HAP-1 (cell line): ENCODE measurements around the gene JAK1.

Experiments
- DNase-seq, 2 experiments: peaks; one replicate each; pipeline ENCODE4 v3.0.0-alpha.2; 2016 to 2020; ENCODE audit warnings: low spot score in 2 of 2
- H3K27me3 ChIP-seq: fragments of 250-450 bp; sonication (Bioruptor Pico); 2 replicates; pipeline ENCODE4 v1.5.1; 2020; ENCODE audit warnings: low read depth, mild to moderate bottlenecking, moderate library complexity
- H3K36me3 ChIP-seq: fragments of 250-450 bp; sonication (Bioruptor Pico); replicated peaks from 2 replicates; pipeline ENCODE4 v1.5.1; 2020; ENCODE audit warnings: mild to moderate bottlenecking
- H3K4me1 ChIP-seq: fragments of 250-450 bp; sonication (Bioruptor Pico); 2 replicates; pipeline ENCODE4 v1.5.1; 2020; ENCODE audit warnings: mild to moderate bottlenecking
- H3K4me3 ChIP-seq: fragments of 250-450 bp; sonication (Bioruptor Pico); 2 replicates; pipeline ENCODE4 v1.5.1; 2020; ENCODE audit warnings: mild to moderate bottlenecking, moderate library complexity
- H3K9me3 ChIP-seq: fragments of 250-450 bp; sonication (Bioruptor Pico); 2 replicates; pipeline ENCODE4 v1.5.1; 2020; ENCODE audit warnings: mild to moderate bottlenecking, moderate library complexity
- in situ Hi-C: fragments of 300-500 bp; cut with MboI; formaldehyde crosslinking; loops from 3 replicates; pipeline ENCODE4 v1.14.3; 2020; ENCODE audit warnings: low sequenced_read_pairs, inconsistent platforms, mixed read lengths

The JAK1 gene

GRCh38 chr1:64861611-64862010 lies 104.7 kb downstream of the JAK1 start:
- Histone ChIP-seq H3K4me3 (no peak overlapping the region), H3K36me3 (peaks cover 4% of the 10 kb centered on the region), H3K27me3 (no peaks in the 10 kb centered on the region), H3K4me1 (no peaks in the 10 kb centered on the region), H3K9me3 (no peaks in the 10 kb centered on the region)
- in situ Hi-C loops, result no loop called here
- DNase-seq, result no peak

GRCh38 chr1:64857347-64857746 lies 109.0 kb downstream of the JAK1 start:
- no peaks in the 10 kb centered on the region for H3K4me1 ChIP-seq
- H3K4me3 ChIP-seq, result no peak overlapping the region
- H3K27me3 ChIP-seq, result no peaks in the 10 kb centered on the region
- H3K36me3 ChIP-seq, result no peaks in the 10 kb centered on the region; the same call in 1 of the 2 replicates
- in situ Hi-C loops, result no loop called here
- no peak for DNase-seq
- no peaks in the 10 kb centered on the region for H3K9me3 ChIP-seq

GRCh38 chr1:64856553-64856952 lies 109.8 kb downstream of the JAK1 start:
- no peak for DNase-seq
- no peaks in the 10 kb centered on the region for H3K9me3 ChIP-seq
- in situ Hi-C loops, result no loop called here
- H3K4me3 ChIP-seq, result no peak overlapping the region
- no peaks in the 10 kb centered on the region for H3K27me3 ChIP-seq
- H3K36me3 ChIP-seq, result no peaks in the 10 kb centered on the region; the same call in 1 of the 2 replicates
- H3K4me1 ChIP-seq, result no peaks in the 10 kb centered on the region

DNA sequence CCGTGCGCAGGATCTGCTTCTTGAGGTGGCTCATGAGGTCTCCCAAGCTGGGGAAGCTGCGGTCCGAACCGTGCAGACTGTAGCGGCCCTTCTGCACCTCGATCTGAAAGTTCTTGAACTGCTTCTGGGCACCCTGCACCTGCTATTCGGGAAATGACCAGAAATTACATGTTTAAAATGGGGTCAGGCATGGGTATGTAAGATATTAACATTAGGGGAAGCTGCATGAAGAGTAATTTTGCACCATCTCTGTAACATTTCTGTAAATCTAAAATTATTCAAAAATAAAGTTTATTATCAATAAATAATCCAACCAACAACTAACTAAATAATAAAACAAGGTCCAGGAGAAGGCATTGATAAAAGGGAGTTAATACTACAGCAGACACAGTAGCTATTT lies 110.8 kb downstream of the JAK1 start:
- Histone ChIP-seq H3K4me3 (no peak overlapping the region), H3K9me3 (no peaks in the 10 kb centered on the region), H3K4me1 (no peaks in the 10 kb centered on the region), H3K27me3 (no peaks in the 10 kb centered on the region), H3K36me3 (no peaks in the 10 kb centered on the region; the same call in 1 of the 2 replicates)
- DNase-seq, result no peak
- in situ Hi-C loops, result no loop called here

DNA sequence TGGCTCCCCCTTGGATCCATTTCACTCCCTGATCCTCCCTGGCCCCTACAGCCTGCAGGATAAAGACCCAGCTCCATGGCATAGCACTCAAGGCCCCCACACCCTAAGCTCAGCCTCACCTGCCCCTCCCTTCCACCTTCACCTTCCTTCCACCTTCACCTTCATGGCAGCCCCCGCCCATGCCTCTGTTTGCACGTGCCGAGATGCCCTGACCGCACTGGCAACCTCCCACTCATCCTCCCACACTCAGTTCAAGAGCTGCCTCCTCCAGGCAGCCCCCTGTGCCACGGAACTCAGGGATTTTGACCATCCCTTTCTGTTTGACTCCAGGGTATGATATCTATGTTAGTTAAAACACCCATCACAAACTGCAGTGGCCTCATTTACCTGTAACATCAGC lies 111.7 kb downstream of the JAK1 start:
- no peak overlapping the region for H3K4me3 ChIP-seq
- no peaks in the 10 kb centered on the region for H3K9me3 ChIP-seq
- no peaks in the 10 kb centered on the region; the same call in 1 of the 2 replicates for H3K36me3 ChIP-seq
- in situ Hi-C loops, result no loop called here
- no peak for DNase-seq
- H3K4me1 ChIP-seq, result no peaks in the 10 kb centered on the region
- H3K27me3 ChIP-seq, result no peaks in the 10 kb centered on the region

- DNase-seq, result no peak
- in situ Hi-C loops, result no loop called here
- no peaks in the 10 kb centered on the region for H3K36me3 ChIP-seq
Observed at GRCh38 chr1:64851664-64852063, 114.7 kb downstream of the JAK1 start.

GRCh38 chr1:64850846-64851245 lies 115.5 kb downstream of the JAK1 start:
- DNase-seq, result no peak
- in situ Hi-C loops, result no loop called here
- H3K4me3 ChIP-seq, result no peak overlapping the region
- H3K36me3 ChIP-seq, result no peaks in the 10 kb centered on the region
- H3K27me3 ChIP-seq, result no peaks in the 10 kb centered on the region
- H3K9me3 ChIP-seq, result no peaks in the 10 kb centered on the region
- H3K4me1 ChIP-seq, result no peaks in the 10 kb centered on the region

More at GRCh38 chr1:64851664-64852063, 114.7 kb downstream of the JAK1 start:
- no peaks in the 10 kb centered on the region for H3K27me3 ChIP-seq
- no peak overlapping the region for H3K4me3 ChIP-seq
- no peaks in the 10 kb centered on the region for H3K4me1 ChIP-seq
- H3K9me3 ChIP-seq, result no peaks in the 10 kb centered on the region

GRCh38 chr1:64849942-64850341 lies 116.4 kb downstream of the JAK1 start:
- Histone ChIP-seq H3K9me3 (no peaks in the 10 kb centered on the region), H3K4me3 (no peak overlapping the region), H3K36me3 (no peaks in the 10 kb centered on the region), H3K4me1 (no peaks in the 10 kb centered on the region), H3K27me3 (no peaks in the 10 kb centered on the region)
- in situ Hi-C loops, result no loop called here
- DNase-seq, result no peak

DNA sequence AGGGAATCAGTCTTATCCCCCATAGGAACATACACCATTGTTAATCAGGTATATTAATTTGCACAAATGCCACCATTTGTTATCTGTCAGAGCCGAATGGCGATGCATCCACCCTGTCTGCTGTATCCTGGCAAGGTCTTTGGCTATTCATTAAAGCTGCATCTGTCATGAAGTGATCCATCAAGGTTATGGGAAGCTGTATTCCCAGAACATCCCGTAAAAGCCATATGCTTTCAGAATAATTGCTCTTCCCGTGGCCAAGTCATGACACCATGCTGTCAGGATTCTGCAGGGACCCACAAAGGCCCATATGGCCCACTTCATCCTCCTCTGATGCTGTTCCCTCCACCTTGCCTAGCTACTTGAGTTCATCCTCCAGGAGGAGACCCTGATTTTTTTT lies 117.5 kb downstream of the JAK1 start:
- H3K9me3 ChIP-seq, result no peaks in the 10 kb centered on the region
- H3K36me3 ChIP-seq, result no peaks in the 10 kb centered on the region
- no peaks in the 10 kb centered on the region for H3K4me1 ChIP-seq
- no peaks in the 10 kb centered on the region for H3K27me3 ChIP-seq
- in situ Hi-C loops, result no loop called here
- H3K4me3 ChIP-seq, result no peak overlapping the region
- no peak for DNase-seq

- Histone ChIP-seq H3K27me3 (no peaks in the 10 kb centered on the region), H3K36me3 (no peaks in the 10 kb centered on the region), H3K4me1 (no peaks in the 10 kb centered on the region), H3K4me3 (no peak overlapping the region), H3K9me3 (no peaks in the 10 kb centered on the region)
- in situ Hi-C loops, result no loop called here
- no peak for DNase-seq
Observed at GRCh38 chr1:64848136-64848535, 118.2 kb downstream of the JAK1 start.

DNA sequence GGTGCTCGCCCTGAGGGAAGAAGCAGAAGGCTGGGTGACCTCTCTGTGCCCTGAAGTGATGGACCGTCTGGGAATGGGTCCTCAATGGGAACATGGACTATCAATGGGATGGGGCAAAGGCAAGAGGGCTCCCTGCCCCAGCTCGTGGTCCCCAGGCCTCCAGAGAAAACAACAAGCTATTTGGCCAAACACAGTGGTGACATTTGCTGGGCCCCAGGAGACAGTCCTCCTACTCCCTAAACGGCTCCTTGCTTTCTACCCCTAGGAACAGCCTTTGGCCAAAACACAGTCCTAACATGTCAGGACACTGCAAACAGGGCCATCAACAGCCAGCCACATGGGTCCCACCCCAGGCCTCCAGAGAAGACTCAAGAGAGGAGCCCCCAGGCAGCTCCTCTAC lies 118.7 kb downstream of the JAK1 start:
- no peak for DNase-seq
- Histone ChIP-seq H3K4me1 (no peaks in the 10 kb centered on the region), H3K27me3 (no peaks in the 10 kb centered on the region), H3K9me3 (no peaks in the 10 kb centered on the region), H3K36me3 (no peaks in the 10 kb centered on the region), H3K4me3 (no peak overlapping the region)
- in situ Hi-C loops, result no loop called here

- no peak overlapping the region for H3K4me3 ChIP-seq
- no peaks in the 10 kb centered on the region for H3K4me1 ChIP-seq
- no peak for DNase-seq
- H3K36me3 ChIP-seq, result no peaks in the 10 kb centered on the region
- H3K9me3 ChIP-seq, result no peaks in the 10 kb centered on the region
- no peaks in the 10 kb centered on the region for H3K27me3 ChIP-seq
- in situ Hi-C loops, result no loop called here
Observed at GRCh38 chr1:64846573-64847430, 119.5 kb downstream of the JAK1 start.

DNA sequence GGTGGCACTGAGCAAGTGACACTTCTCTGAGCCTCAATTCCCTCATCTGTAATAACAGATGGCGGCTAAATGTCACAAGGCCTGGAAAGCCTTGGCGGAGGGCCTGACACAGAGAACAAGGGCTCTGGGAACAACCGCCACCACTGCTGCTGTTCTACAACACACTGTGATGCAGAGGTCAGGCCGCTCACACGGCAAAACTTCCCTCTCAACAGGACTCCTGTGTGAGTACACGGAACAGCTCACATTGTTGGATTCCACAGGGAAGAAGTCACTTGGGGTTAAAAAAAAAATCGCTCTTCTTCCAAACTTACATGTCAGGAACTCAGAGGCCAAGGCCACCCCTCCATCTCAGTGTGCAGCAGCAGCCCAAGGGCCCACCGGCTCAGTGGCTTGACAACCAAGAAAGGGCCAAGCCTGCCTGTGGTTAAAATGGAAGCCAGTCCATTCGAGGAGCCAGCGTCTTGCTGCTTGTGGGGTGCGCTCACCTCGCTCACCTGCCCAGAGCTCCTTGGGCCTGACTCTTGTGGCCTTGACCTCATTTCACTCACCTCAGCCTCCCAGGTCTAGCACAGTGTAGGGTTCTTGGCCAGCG lies 120.4 kb downstream of the JAK1 start:
- no peak for DNase-seq
- in situ Hi-C loops, result no loop called here
- Histone ChIP-seq H3K36me3 (no peaks in the 10 kb centered on the region), H3K4me3 (no peak overlapping the region), H3K27me3 (no peaks in the 10 kb centered on the region), H3K9me3 (no peaks in the 10 kb centered on the region), H3K4me1 (no peaks in the 10 kb centered on the region)

- H3K4me3 ChIP-seq, result no peak overlapping the region
- in situ Hi-C loops, result no loop called here
- no peaks in the 10 kb centered on the region for H3K9me3 ChIP-seq
- no peaks in the 10 kb centered on the region for H3K36me3 ChIP-seq
- no peaks in the 10 kb centered on the region for H3K4me1 ChIP-seq
- H3K27me3 ChIP-seq, result no peaks in the 10 kb centered on the region
- no peak for DNase-seq
Observed at GRCh38 chr1:64844609-64845008, 121.7 kb downstream of the JAK1 start.
